ENCODE measurements around the gene TMEM91. TPM values are rescaled to one million over a fixed set of nuclear protein-coding genes. Genes with fewer than 3 reads are reported as not detected.

Gene TMEM91
- total and polyA plus RNA-seq, 2 donors (not counting 1 experiment from before 2014, with no cell fraction given): 6.3 to 7.1 TPM

DNA sequence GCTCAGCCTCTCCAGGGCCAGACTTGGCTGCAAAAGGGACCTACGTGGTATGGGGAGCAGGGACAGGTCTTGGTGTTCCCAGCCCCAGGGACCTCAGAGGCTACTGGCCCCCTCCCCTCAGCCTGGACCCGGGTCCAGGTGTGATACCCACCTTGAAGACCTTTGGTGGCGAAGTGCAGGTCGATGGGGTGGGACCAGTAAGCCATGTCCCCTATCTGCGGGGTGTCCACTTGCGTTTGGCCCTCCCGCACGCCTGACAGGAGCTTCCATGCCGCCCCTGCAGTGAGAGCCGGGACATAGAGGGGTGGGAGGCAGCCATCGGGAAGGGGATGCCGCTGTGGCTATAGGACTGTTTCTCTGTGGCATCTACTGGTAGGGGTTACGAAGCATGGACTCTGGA, 18.6 kb upstream of the TMEM91 start:
- TF ChIP-seq, protein P1, sequence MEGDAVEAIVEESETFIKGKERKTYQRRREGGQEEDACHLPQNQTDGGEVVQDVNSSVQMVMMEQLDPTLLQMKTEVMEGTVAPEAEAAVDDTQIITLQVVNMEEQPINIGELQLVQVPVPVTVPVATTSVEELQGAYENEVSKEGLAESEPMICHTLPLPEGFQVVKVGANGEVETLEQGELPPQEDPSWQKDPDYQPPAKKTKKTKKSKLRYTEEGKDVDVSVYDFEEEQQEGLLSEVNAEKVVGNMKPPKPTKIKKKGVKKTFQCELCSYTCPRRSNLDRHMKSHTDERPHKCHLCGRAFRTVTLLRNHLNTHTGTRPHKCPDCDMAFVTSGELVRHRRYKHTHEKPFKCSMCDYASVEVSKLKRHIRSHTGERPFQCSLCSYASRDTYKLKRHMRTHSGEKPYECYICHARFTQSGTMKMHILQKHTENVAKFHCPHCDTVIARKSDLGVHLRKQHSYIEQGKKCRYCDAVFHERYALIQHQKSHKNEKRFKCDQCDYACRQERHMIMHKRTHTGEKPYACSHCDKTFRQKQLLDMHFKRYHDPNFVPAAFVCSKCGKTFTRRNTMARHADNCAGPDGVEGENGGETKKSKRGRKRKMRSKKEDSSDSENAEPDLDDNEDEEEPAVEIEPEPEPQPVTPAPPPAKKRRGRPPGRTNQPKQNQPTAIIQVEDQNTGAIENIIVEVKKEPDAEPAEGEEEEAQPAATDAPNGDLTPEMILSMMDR (IDR thresholded peaks at IDR 0.05): no peak
- no peak for TF ChIP-seq EZH2 (IDR thresholded peaks at IDR 0.05; ENCODE audit: borderline replicate concordance, insufficient read depth, low read depth, low read length, poor library complexity, severe bottlenecking)
- ATAC-seq (ENCODE audit: low read depth) (no peak), DNase-seq (no peak)
- Mint-ChIP-seq H3K9me3 (ENCODE audit: insufficient read depth) (no peaks in the 10 kb centered on the region), H3K4me3 (no peak overlapping the region), H3K4me1 (peaks cover 22% of the 10 kb centered on the region), H3K27me3 (no peaks in the 10 kb centered on the region), H3K27ac (no peak overlapping the region)
- Histone ChIP-seq H2AFZ (ENCODE audit: insufficient read depth, low read depth, low read length, poor library complexity, severe bottlenecking) (no peak overlapping the region), H3K9me3 (ENCODE audit: control extremely low read depth in 1 of 3, control insufficient read depth in 2 of 3, insufficient read depth in 1 of 3, low read length in 2 of 3) (no peaks in the 10 kb centered on the region), H4K20me1 (ENCODE audit: control insufficient read depth, insufficient read depth, low read length, poor library complexity, severe bottlenecking) (peaks cover 9% of the 10 kb centered on the region), H3K79me2 (ENCODE audit: control insufficient read depth, insufficient read depth, low read length) (peaks cover 24% of the 10 kb centered on the region), H3K9ac (ENCODE audit: low read length) (no peak overlapping the region), H3K27me3 (replicated peaks in 1 of 4; ENCODE audit: control extremely low read depth in 1 of 4, control insufficient read depth in 3 of 4, insufficient read depth in 4 of 4, low read length in 3 of 4) (no peaks in the 10 kb centered on the region), H3K4me2 (replicated peaks; ENCODE audit: low read depth, low read length, poor library complexity, severe bottlenecking) (no peak overlapping the region), H3K36me3 (replicated peaks in 1 of 2; ENCODE audit: control extremely low read depth in 1 of 2, control insufficient read depth in 1 of 2, extremely low read depth in 1 of 2, insufficient read depth in 2 of 2, low read length in 1 of 2) (peaks cover 0 to 3% of the 10 kb centered on the region in 2 experiments), H3K27ac (ENCODE audit: low read length in 2 of 2) (no peak overlapping the region), H3K4me3 (ENCODE audit: control extremely low read depth in 1 of 5, extremely low read depth in 1 of 5, insufficient read depth in 1 of 5, low read depth in 2 of 5, low read length in 4 of 5) (no peak overlapping the region), H3K4me1 (ENCODE audit: control insufficient read depth in 2 of 2, insufficient read depth in 2 of 2, low read length in 2 of 2) (peaks cover 3 to 6% of the 10 kb centered on the region in 2 donors)
- ChIA-PET CTCF (interaction anchor here (0.5 to 7.6 kb wide), 2 partner anchors 33 to 214 kb away, joined by 3 to 130 read pairs; no protein-coding TSS in a partner anchor), POLR2A (no interaction called here)
- 94% methylated on average over 9 of the region's 13 CpGs for WGBS (ENCODE audit: insufficient coverage)
- intact Hi-C loops (cut with micrococcal nuclease): no loop called here

DNA sequence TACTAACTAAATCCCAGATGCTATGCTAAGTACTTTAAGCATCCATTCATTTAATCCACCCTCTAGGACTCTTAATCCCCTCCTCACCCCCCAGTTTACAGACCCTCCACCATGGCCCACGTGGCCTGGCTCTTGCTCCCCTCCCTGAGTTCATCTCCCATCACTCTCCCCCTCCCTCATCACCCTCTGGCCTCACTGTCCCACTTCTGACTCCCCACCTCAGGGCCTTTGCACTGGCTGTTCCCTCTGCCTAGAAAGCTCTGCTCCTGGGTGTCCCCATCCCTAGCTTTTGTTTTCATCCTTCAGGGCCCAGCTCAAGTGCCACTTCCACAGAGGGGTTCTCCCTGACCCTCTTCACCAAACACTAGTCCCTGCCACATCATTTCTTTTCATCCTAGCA, 16.6 kb upstream of the TMEM91 start:
- TF ChIP-seq, protein P1 (IDR thresholded peaks at IDR 0.05): no peak
- TF ChIP-seq EZH2 (IDR thresholded peaks at IDR 0.05; ENCODE audit: borderline replicate concordance, insufficient read depth, low read depth, low read length, poor library complexity, severe bottlenecking): no peak
- ATAC-seq (ENCODE audit: low read depth) (no peak), DNase-seq (no peak)
- Mint-ChIP-seq H3K27me3 (no peaks in the 10 kb centered on the region), H3K4me3 (no peak overlapping the region), H3K4me1 (peaks cover 35% of the 10 kb centered on the region), H3K9me3 (ENCODE audit: insufficient read depth) (no peaks in the 10 kb centered on the region), H3K27ac (no peak overlapping the region)
- Histone ChIP-seq H3K27ac (ENCODE audit: low read length in 2 of 2) (no peak overlapping the region), H3K36me3 (replicated peaks in 1 of 2; ENCODE audit: control extremely low read depth in 1 of 2, control insufficient read depth in 1 of 2, extremely low read depth in 1 of 2, insufficient read depth in 2 of 2, low read length in 1 of 2) (peaks cover 0 to 3% of the 10 kb centered on the region in 2 experiments), H3K9me3 (ENCODE audit: control extremely low read depth in 1 of 3, control insufficient read depth in 2 of 3, insufficient read depth in 1 of 3, low read length in 2 of 3) (no peaks in the 10 kb centered on the region), H3K79me2 (ENCODE audit: control insufficient read depth, insufficient read depth, low read length) (peaks cover 27% of the 10 kb centered on the region), H2AFZ (ENCODE audit: insufficient read depth, low read depth, low read length, poor library complexity, severe bottlenecking) (no peak overlapping the region), H4K20me1 (ENCODE audit: control insufficient read depth, insufficient read depth, low read length, poor library complexity, severe bottlenecking) (no peaks in the 10 kb centered on the region), H3K4me3 (ENCODE audit: control extremely low read depth in 1 of 5, extremely low read depth in 1 of 5, insufficient read depth in 1 of 5, low read depth in 2 of 5, low read length in 4 of 5) (no peak overlapping the region), H3K4me1 (ENCODE audit: control insufficient read depth in 2 of 2, insufficient read depth in 2 of 2, low read length in 2 of 2) (peaks cover 10 to 14% of the 10 kb centered on the region in 2 donors), H3K4me2 (replicated peaks; ENCODE audit: low read depth, low read length, poor library complexity, severe bottlenecking) (no peak overlapping the region), H3K27me3 (replicated peaks in 1 of 4; ENCODE audit: control extremely low read depth in 1 of 4, control insufficient read depth in 3 of 4, insufficient read depth in 4 of 4, low read length in 3 of 4) (no peaks in the 10 kb centered on the region), H3K9ac (ENCODE audit: low read length) (no peak overlapping the region)
- 79% methylated on average over 1 of the region's 1 CpG for WGBS (ENCODE audit: insufficient coverage)
- CTCF ChIA-PET: interaction anchor here (0.7 to 1.0 kb wide), 2 partner anchors 155 to 210 kb away, joined by 3 to 4 read pairs; no protein-coding TSS in a partner anchor
- POLR2A ChIA-PET: no interaction called here
- intact Hi-C loops (cut with micrococcal nuclease): no loop called here

Measured in B cell (primary cell).